HG02763 (cell line): ENCODE measurements around the gene P2RX6.
A peak's percentile ranks its signal among the peaks of the same experiment; 100 is the strongest.
"Not testable (repeated sequence)": the region's sequence is repeated elsewhere in the genome, so short reads cannot be mapped to it uniquely, and the experiment has no call there.

ENCODE experiments used
- ATAC-seq: cut with Tn5 transposase; IDR thresholded peaks from one replicate; pipeline ENCODE4 v1.9.1; 2021; ENCODE audit warnings: mild to moderate bottlenecking, moderate library complexity; ENCODE audit not compliant: unreplicated experiment

The P2RX6 gene

DNA sequence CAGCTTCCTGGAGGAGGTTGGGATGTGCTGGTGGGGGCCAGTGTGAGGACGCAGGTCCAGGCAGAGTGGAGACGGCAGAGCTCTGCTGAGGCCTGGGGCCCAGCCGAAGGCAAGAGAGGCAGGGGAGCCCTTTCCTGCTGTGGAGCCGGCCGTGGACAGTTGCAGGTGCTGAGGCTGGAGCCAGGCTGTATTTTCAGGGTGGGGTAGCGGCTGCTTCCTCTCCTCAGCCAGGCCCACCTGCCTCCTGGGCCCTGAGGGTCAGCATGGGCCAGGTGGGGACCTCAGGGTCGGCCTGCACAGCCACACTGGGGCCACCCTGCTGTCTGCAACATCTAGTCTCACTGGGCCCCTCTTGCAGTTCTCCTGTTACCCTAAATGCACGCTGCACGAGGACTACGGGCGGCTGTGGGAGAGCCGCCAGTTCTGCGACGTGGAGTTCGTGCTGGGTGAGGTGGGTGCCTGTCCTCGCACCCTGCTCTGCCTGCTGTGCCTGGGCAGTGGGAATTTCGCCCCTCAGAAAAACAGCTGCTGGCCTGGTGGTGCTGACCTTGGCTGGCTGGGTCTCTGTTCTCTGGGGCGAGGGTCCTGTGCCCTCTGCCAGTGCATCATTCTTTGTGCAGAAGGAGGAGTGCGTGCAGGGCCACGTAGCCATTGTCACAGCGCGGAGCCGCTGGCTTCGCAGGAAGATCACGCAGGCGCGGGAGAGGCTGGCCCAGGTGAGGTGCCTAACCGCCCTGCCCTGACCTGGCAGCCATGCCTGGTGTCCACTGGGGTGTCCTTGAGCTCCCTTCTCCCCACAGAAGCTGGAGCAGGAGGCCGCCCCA lies 21.4 kb upstream of the P2RX6 start:
- no peak for ATAC-seq

DNA sequence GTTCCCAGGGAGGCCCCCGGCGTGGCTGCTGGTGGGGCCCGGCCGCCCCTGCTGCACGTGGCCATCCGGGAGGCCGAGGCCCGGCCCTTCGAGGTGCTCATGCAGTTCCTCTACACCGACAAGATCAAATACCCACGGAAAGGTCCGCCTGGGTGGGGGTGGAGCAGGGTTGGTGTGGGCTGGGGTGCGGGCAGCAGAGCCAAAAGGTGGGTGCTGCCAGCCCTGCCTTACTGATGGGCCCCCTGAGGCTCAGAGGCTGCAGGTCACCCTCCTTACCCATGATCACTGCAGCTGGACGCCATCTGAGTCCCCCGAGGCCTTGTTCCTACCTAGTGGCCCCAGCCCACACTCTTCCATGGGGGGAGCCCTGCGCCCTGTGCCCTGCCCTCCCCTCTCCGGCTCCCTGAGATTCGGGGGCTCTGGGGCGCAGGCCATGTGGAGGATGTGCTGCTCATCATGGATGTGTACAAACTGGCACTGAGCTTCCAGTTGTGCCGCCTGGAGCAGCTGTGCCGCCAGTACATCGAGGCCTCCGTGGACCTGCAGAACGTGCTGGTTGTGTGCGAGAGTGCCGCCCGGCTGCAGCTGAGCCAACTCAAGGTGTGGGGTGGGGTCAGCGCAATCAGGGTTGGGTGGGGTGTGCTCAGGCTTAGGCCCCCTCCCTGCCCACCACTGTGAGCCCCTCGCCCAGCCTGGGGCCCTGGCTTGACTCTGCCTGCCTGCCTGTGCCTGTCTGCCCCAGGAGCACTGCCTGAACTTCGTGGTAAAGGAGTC lies 20.6 kb upstream of the P2RX6 start:
- ATAC-seq: no peak

DNA sequence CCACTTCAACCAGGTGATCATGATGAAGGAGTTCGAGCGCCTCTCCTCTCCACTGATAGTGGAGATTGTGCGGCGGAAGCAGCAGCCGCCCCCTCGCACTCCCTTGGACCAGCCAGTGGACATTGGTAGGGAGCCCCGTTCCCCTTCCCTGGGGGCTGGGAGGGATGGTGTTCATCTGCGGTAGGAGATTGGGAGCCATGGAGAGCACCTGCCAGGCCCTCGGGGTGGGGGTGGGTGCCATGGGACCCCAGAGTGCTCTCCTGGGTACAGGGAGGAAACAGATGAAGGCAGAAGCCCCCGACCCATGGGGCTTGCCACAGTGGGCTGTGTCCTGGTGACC lies 20.1 kb upstream of the P2RX6 start:
- no peak for ATAC-seq

DNA sequence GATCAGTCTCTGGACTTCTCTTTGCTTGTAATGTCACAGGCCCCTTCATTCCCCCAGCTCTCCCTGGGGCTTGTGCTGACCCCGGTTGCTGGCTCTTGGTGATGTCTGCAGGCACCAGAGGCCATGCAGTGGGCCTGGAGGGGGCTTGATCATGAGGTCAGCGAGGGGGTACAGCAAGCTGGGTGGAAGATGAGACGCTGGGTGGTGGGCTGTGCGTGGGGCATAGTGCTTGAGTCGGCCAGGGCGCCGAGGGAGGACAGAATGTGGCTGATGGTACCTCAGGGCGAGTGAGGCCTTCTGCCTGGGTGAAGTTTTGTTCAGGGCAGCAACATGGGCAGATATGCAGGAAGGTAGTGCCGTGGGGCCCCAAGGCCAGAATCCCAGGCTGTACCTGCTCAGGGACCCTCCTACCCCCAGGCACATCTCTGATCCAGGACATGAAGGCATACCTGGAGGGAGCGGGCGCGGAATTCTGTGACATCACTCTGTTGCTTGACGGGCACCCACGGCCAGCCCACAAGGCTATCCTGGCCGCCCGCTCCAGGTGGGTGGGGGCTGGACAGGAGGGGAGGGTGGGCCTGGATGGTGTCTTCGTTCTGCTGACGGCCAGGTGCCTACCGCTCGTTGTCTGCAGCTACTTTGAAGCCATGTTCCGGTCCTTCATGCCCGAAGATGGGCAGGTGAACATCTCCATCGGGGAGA lies 19.5 kb upstream of the P2RX6 start:
- no peak for ATAC-seq

DNA sequence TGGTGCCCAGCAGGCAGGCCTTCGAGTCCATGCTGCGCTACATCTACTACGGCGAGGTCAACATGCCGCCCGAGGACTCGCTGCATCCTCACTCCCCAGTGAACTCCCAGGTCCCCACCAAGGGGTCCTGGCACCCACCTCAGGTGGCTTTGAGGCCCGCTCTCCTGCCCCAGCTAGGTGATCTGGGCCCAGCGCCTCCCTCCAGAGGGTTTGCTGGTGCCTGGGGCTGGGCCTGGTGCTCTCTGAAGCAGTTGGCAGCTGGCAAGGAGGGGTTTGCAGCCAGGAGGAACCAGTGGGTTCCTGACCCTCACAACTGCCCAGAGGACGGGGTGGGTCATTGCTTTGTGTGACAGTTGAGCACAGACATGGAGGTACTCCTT lies 18.9 kb upstream of the P2RX6 start:
- ATAC-seq: no peak

DNA sequence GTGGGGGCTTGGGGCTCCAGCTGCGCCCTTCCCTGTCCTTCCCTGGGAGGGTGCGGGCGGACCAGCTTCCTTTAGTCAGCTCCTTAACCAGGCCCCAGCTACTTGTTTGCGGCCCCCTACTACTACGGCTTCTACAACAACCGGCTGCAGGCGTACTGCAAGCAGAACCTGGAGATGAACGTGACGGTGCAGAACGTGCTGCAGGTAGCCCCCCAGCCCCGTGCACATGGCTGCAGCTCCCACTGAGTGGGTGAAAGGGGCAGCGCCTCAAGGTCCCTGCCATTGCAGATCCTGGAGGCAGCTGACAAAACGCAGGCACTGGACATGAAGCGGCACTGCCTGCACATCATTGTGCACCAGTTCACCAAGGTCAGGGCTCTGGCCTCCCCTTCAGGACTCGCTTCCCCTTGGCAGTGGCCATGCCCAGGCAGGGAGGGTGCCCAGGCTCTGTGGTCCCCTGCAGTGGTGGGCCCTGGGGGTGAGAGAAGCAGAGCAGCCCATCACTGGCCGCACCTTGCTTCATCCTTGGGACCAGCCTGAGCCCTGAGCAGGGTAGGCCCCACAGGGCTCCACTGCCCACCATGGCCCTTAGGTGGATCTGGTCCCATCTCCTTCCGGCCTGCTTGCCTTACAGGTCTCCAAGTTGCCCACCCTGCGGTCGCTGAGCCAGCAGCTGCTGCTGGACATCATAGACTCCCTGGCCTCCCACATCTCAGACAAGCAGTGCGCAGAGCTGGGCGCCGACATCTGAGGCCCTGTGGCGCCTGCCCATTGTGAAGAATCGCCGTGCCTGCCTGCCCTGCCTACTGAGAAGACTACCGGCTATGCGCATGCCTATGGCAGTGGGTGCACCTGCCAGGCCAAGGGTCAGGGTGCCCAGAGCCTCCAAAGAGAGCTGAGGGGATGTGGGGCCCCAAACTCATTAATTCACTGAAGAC lies 18.1 kb upstream of the P2RX6 start:
- ATAC-seq: no peak

DNA sequence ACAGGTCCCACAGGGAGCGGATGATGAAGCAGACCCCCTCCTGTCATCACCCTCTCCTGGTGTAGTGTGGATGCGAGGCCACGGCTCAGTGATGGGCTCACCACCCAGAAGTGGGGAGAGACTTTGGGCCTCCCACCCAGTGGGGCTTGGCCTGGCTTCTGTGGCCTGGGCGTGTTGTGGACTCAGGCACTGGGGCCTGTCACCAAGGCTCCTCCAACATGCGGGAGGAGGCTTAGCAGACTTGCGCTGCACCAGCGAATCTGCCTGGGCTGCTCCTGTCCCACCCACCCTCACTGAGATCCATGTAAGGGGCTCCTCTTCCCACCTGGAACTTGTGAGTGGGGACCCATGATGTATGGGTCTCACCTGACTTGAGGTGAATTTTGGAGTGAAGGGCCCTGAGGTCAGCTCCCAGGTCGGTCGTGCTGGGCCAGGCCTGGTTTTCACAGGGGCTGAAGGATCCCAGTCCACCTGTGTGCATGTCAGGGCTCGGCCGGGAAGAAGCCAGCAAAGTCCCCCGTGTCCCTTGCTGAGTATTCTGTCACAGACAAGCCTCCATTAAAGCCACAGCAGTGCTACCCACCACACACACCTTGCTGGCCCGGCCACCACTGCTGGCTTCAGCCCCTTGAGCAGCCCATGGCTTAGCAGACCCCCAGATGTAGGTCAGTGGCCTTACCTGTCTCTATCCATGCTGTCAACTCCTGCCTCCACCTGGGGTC lies 17.3 kb upstream of the P2RX6 start:
- no peak for ATAC-seq

DNA sequence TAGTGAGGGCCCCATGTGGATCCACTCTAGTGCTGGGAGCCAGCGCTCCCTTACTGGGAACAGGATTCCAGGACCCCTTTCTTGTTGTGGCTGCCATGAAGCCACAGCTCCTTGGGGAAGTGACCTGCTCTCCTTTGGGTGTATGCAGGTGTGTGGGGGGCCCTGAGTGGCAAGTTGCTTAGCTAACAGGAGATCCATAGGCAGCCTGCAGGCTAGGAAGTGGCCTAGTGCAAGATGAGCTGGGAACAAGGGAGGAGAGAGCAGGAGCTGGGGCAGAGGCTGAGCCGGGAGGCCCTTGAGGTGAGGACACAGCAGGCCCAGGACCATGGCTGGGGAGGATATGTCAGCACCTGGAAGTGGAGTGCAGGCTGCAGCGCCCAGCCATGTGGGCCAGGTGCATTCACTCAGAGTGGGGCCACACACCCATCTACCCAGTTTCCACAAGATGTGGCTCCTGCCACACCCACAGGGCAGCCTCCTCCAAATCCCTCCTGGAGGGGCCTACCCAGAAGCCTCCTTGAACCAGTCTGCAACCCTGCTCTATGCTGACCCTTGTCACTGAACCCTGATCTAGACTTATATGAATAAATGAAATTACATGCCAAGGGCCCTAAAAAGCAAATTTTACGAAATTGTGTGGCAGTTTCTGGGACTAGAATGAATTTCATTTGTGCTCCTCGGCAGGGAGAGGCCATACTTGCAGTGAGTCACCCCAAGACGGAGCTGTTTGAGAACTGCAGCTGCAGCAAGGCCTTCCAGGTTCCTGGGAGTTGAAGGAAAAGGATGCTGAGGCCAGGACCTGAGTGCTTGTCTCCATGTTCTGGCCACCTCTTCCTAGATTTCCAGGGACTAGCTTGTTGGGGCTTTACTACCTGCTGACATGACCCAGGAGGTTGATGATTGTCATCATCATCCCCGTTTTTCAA lies 16.3 kb upstream of the P2RX6 start:
- ATAC-seq: no peak

DNA sequence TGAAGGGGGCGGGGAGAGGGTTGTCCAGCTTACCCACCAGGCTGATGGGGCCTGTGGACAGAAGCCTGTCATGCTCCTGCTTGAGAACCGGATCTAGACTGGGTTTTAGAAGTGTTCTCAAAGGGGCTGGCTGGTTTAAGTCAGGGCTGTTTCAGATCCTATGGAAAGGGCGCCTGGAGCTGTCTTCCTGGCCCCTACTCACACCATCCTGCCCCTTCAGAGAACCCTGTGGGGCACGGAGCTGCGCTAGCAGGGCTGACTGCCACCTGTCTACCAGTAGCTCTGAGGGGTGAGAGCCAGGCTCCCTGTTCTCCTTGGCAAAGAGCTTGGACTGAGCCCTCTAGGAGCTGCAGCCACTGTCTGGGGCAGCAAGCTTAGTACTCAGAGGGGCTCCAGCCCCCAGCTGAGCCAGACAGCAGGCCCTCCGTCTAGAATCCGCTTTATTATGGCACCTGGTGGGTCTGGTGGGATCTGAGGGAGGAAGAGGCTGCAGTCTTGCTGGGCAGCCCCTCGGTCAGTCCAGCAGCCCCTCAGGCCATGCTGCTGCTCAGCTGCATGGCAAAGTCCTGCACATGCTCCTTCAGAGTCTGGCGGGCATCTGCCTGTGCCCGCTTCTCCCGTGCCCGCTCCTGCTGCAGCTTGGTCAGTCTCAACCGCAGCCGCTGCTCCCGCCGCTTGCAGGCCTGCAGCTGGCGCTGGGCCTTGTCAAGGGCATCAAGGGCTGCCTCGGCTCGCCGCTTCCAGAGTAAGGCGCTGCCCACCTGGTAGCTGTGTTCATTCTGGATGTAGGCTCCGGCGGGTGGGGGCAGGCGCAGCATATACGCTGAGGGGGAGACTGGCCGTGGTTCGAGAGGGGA lies 15.4 kb upstream of the P2RX6 start:
- no peak for ATAC-seq

DNA sequence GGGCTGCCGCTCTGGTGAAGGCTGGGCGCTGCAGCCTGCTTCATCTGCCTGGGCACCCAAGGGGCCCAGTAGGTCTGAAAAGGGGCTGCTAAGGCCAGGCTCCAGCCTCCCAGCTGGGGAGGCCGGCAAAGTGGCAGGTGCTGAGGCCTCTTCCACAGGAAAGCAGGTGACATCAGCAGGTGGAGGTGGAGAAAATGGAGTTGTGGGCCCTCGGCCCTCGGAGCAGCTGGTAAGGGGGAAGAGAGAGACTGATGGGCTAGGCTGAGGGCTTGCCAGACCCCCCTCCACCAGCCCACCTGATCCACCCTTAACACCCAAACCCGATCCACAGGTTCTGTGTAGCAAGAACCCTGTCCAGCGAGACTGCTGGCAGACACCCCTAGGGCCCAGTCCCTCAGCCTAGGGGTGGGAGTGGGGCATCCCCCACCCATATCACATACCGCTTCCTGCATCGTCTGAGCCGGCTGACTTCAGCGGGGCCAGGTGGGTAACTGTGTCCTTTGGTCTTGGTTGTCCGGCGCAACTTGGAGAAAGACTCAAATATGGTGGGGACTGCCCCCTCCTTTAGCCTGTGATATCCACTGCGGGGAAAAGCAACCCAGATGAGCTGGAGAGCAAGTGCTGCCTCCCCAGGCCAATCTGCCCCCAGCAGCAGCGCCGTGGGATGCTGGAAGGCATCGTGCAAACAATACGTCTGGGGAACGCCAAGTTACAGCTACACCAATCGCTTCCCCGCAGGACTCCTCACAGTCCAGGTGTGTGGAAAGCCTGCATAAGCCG lies 14.6 kb upstream of the P2RX6 start:
- no peak for ATAC-seq

DNA sequence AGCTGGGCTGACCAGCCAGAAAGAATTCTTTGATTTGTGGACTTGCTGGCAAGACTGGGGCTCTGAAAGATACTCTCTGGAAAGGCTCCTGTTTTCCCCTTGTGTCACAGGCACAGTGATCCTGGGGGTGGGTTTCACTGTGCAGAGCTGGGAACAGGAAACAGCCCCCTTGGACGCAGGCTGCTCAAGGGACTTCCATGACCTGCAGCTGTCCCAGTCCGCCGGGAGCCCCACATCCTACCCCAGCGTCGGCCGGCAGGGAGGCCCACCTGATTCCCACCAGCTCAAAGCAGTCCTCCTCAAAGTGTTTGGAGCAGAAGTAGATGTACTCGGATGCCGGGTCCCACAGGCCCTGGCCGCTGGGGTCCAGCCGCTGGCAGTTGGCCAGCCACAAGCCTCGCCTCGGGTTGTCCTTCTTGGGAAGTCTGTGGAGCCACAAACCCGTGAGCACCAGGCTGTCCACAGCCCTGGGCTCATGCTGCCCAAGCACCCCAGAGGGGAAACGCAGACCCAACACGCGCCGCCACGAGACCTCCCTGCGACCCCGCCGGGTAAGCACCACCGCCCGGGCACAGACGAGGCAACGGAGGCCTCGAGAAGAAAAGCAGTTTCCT lies 13.9 kb upstream of the P2RX6 start:
- peak; percentile 2 for ATAC-seq

DNA sequence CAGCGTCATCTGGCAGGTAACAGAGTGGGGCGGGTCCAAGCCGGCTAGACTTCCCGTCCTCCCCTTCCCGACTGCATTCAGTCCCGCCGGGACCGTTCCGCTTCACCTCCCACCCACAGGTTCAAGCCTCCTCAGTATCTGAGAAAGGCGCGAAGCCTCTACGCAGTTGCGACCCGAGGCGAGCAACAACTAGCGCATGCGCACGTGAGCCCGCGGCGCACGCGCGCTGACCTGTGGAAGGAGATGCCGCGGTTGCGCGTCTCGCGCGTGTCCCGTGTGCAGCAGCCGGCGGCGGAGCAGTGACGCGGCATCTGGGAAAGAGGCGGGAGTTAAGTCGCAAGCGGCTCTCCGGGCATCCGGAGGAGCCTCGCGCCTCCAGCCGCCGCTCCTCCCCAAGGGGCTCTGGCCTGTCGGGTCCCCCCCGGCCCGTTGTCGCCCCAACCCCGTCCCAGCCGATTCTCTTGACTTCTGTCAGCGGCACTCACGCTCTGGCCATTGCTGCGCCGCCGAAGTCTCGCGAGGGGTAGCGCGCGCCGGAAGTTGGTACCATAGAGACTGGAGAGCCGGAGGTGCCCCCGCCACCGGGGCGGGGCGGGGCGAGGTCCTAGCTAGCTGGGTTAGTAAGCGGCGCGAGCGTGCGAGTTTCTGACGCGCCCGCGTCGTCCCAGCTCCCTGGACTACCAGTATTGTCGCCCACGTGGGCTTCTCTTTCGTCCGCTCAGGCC lies 13.2 kb upstream of the P2RX6 start, which contains the start of gene THAP7:
TSS of gene THAP7 (minus strand) at position 518 of the 725 bp plus-strand sequence. CDS start at position 311, 207 bp downstream.
- ATAC-seq: peak; percentile 85

DNA sequence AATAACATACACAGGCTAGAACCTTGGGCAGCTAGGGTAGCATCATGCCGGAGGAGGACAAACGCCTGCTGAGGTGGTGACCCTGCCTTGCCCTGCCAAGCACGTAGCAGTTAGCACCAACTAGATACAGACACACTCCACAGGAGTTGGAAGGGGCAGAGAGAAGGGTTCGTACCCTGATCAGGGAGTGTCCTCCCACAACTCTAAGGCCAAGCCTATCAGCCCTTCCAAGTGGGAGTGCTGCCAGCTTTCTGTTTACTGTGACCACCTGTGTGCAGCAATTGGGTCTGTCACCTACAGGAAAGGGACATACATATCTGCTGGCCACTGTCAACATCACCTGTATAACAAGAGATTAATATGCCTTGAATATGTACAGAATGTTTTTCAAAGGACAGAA lies 11.2 kb upstream of the P2RX6 start:
- no peak for ATAC-seq

DNA sequence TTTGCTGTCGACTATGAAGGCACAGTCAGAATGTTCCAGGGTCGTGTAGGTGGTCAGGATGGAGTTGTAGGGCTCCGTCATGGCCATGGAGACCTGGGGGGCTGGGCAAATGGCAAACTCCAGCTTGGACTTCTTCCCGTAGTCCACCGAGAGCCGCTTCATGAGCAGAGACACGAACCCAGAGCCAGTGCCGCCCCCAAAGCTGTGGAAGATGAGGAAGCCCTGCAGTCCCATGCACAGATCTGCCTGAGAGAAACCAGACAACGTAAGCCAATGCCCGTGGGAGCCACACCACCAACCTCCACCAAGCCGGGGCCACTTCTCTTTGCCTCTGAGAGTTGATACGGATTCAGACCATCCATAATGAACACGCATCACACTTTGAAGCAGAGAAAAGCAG lies 5.8 kb upstream of the P2RX6 start:
- not testable (repeated sequence) for ATAC-seq

DNA sequence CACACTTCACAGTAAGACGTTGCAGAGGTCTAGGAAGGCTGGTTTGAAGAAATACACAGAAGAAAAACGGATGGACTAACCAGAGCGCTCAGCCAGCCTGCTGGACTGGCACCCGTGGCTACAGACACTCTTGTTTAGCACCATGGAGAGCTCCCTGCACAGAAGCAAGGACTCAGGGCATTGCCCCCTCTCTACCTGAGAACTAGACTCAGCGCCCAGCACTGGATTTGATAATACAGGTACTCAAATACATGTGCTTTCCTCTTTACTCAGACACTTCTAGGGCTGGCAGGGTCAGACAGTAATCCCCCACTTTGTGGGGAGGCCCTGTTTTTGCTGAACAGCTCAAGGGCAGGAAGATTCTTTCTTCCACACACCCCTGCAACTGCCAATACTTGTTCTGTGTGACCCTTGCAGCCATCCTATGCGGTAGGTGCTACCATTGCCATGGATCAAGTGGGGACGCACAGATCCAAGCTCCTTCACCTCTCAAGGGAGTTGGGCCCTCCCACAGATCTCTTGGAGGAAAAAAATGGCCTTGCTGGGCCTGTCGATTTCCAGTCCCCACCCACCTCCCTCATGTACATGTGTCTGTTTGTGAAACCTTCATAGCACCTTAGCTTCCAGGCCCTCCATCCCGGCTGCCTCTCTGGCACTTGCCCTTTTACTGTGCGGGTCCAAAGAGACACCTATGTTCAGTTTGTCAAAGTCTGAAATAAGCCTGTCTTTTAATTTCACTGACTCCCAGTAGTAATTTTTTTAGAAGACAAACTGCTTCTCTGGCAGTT lies 5.1 kb upstream of the P2RX6 start:
- ATAC-seq: no peak
